ENCODE measurements around the gene ADORA1.

- TF ChIP-seq POLR2A (IDR thresholded peaks at IDR 0.05; ENCODE audit: low read depth, low read length): no peak
- TF ChIP-seq MAZ (IDR thresholded peaks at IDR 0.05; ENCODE audit: borderline replicate concordance, low read depth, low read length): no peak
These were observed 17.1 kb downstream of the ADORA1 start for GRCh38 chr1:203144661-203145060.

Measured in IMR-90 (cell line).